Heart left ventricle (tissue), 16 donors: ENCODE data around the gene C1orf167. TPM values are rescaled to one million over a fixed set of nuclear protein-coding genes. Genes with fewer than 3 reads are reported as not detected.

Experiments
- ATAC-seq, 4 donors: fragments of 200-7000 bp; cut with Tn5 transposase; one replicate each; pipeline ENCODE4 v1.9.1; 2020 to 2022; ENCODE audit warnings: moderate library complexity in 4 of 4, mild to moderate bottlenecking in 3 of 4, moderate number of reproducible peaks in 1 of 4
- DNase-seq, 5 donors: peaks; one replicate each; pipeline ENCODE4 v3.0.0-alpha.2; 2020
- H3K27ac ChIP-seq, 12 donors: fragments of 200-600 bp; sonication (generic) in 4 of 12; one replicate each; pipeline versions ENCODE4 v1.5.0 to v1.8.0; 2016 to 2022; ENCODE audit warnings: mild to moderate bottlenecking in 2 of 12
- H3K27me3 ChIP-seq, 9 donors: fragments of 200-600 bp; sonication (generic) in 2 of 9; one replicate each; pipeline versions ENCODE4 v1.5.1 to v1.8.0; 2016 to 2022; ENCODE audit warnings: mild to moderate bottlenecking in 3 of 9
- H3K36me3 ChIP-seq, 9 donors: fragments of 200-600 bp; sonication (generic) in 2 of 9; one replicate each; pipeline versions ENCODE4 v1.5.0 to v1.8.0; 2018 to 2022; ENCODE audit warnings: mild to moderate bottlenecking in 2 of 9
- H3K4me1 ChIP-seq, 12 donors: fragments of 200-600 bp; sonication (generic) in 4 of 12; one replicate each; pipeline versions ENCODE4 v1.5.0 to v1.8.0; 2016 to 2022; ENCODE audit warnings: mild to moderate bottlenecking in 3 of 12
- H3K4me3 ChIP-seq, 12 donors: fragments of 200-600 bp; sonication (generic) in 4 of 12; one replicate each; pipeline versions ENCODE4 v1.5.0 to v1.8.0; 2017 to 2022; ENCODE audit warnings: mild to moderate bottlenecking in 9 of 12, moderate library complexity in 4 of 12
- H3K9me3 ChIP-seq, 12 donors: fragments of 200-600 bp; sonication (generic) in 4 of 12; one replicate each; pipeline versions ENCODE4 v1.5.0 to v1.8.0; 2016 to 2022; ENCODE audit warnings: mild to moderate bottlenecking in 1 of 12
- POLR2A ChIP-seq, 2 donors: fragments of 450-650 bp; IDR thresholded peaks; one replicate each; pipeline ENCODE4 v1.6.1; 2017; ENCODE audit warnings: antibody characterized with exemption in 2 of 2, mild to moderate bottlenecking in 2 of 2, moderate library complexity in 2 of 2
- WGBS, 4 donors: extraction: QIAGEN DNeasy Blood & Tissue Kit in 2 of 4; methylation state at CpG; one replicate each; pipeline versions ENCODE4 v1.1.5 to v1.1.7; 2013 to 2018; 5-methylcytosine and 5-hydroxymethylcytosine counted together
- intact Hi-C, 10 donors: fragments of 100-400 bp; cut with DNase I; formaldehyde crosslinking; loops; one replicate each; pipeline versions ENCODE4 v1.11.1 to v1.14.2; 2022
- polyA plus RNA-seq, 2 donors: library from polyadenylated mRNA; stranded (reverse); fragments of 200-250 nt; gene quantifications; one replicate each; pipeline ENCODE4 v1.2.3, GENCODE V29; 2013
- total RNA-seq, 9 donors: library from RNA; depleted of rRNA in 2 of 9; stranded (reverse); fragments of >200 nt in 2 of 9; fragmentation: NEBNext Ultra II Directional in 3 of 9; extraction: Animal tissue kit (Norgen Biotek cat#: 25700) in 3 of 9; gene quantifications; one replicate each; pipeline versions ENCODE4 v1.1.0 to v1.2.4, GENCODE V29; 2016 to 2023
- TF ChIP-seq, protein P1 (sequence below), 12 donors: fragments of 200-600 bp; sonication (generic) in 4 of 12; IDR thresholded peaks; one replicate each; pipeline versions ENCODE4 v1.5.0 to v1.8.0; 2018 to 2022; ENCODE audit warnings: antibody characterized with exemption in 12 of 12, mild to moderate bottlenecking in 5 of 12
- donor health status: ischemic (EF 13 %, LVEDD 7.1; RV severe dilation, severe dysfunction).
- donor health status: healthy with polysubstance abuse.
- donor health status: DM: no; HTN: yes; CAD: no.
- donor health status: DM: no; HTN: no; CAD: no.
- donor health status: ischemic (EF 25% LVEDD 6.9; RV normal size, moderate dysfunction).
- donor health status: ischemic (EF 25% LVEDD 5.7; RV mildly dilated, moderate dysfunction).
- donor health status: healthy.
- donor health status: DM: yes; HTN: yes; CAD: no.
- donor health status: ischemic (EF 35%, LVEDD 5.7; RV mildly dilated, moderate dysfunction).
- donor health status: nonischemic (EF 11% LVEDD 7.7; RV severe dilation, severe dysfunction).
- donor health status: DM: yes; HTN: yes; CAD: no.
- donor health status: PGD.
- donor health status: ischemic (EF 29% LVEDD 5.4; RV normal size, mild dysfunction).
- donor health status: nonischemic (EF 23%, LVEDD 6.1; RV moderate dilation, normal function).

The C1orf167 gene
- total and polyA plus RNA-seq, 11 donors, result 1.5 to 7.6 (median 3.8) TPM

- H3K36me3 ChIP-seq, result peaks cover 0 to 100% (median 92%) of the 10 kb centered on the region in 9 donors
- H3K4me1 ChIP-seq, result no peaks in the 10 kb centered on the region
- no peak overlapping the region for H3K4me3 ChIP-seq
- ATAC-seq (no peak), DNase-seq (no peak)
- no peaks in the 10 kb centered on the region for H3K27me3 ChIP-seq
- intact Hi-C loops, result no loop called here
- no peaks in the 10 kb centered on the region for H3K9me3 ChIP-seq
- WGBS, 4 donors, result 92 to 97% (median 92%) methylated on average over 7 of the region's 7 CpGs
- H3K27ac ChIP-seq, result no peak overlapping the region
- TF ChIP-seq, protein P1, sequence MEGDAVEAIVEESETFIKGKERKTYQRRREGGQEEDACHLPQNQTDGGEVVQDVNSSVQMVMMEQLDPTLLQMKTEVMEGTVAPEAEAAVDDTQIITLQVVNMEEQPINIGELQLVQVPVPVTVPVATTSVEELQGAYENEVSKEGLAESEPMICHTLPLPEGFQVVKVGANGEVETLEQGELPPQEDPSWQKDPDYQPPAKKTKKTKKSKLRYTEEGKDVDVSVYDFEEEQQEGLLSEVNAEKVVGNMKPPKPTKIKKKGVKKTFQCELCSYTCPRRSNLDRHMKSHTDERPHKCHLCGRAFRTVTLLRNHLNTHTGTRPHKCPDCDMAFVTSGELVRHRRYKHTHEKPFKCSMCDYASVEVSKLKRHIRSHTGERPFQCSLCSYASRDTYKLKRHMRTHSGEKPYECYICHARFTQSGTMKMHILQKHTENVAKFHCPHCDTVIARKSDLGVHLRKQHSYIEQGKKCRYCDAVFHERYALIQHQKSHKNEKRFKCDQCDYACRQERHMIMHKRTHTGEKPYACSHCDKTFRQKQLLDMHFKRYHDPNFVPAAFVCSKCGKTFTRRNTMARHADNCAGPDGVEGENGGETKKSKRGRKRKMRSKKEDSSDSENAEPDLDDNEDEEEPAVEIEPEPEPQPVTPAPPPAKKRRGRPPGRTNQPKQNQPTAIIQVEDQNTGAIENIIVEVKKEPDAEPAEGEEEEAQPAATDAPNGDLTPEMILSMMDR (IDR thresholded peaks at IDR 0.05), result no peak
- TF ChIP-seq POLR2A (IDR thresholded peaks at IDR 0.05), result no peak
Measured at GRCh38 chr1:11825131-11825530, 63.1 kb downstream of the C1orf167 start.

DNA sequence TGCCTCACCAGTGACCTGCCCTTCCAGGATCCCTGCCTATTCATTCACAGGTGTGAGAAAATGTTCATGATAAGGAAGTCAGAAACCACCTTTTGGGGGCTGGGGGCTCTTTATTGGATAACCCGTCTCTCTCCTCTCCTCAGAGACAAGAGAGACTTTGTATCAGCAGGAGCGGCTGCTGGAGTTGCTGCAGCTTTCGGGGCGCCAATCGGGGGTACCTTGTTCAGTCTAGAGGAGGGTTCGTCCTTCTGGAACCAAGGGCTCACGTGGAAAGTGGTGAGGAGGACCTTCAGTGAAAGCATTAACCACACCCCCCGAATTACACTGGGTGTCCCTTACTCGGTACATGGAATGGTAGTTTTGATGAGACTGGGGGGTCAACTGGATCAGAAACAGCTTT is 65.0 kb downstream of the C1orf167 start:
- intact Hi-C loops, result no loop called here
- WGBS, 4 donors, result 95 to 97% (median 96%) methylated on average over 9 of the region's 9 CpGs
- no peak overlapping the region for H3K4me3 ChIP-seq
- no peaks in the 10 kb centered on the region for H3K27me3 ChIP-seq
- TF ChIP-seq POLR2A (IDR thresholded peaks at IDR 0.05), result no peak
- TF ChIP-seq, protein P1 (IDR thresholded peaks at IDR 0.05), result no peak
- no peaks in the 10 kb centered on the region for H3K4me1 ChIP-seq
- H3K27ac ChIP-seq, result no peak overlapping the region
- no peak for DNase-seq
- H3K36me3 ChIP-seq, result peaks cover 0 to 100% (median 94%) of the 10 kb centered on the region in 9 donors
- ATAC-seq, result no peak
- H3K9me3 ChIP-seq, result no peaks in the 10 kb centered on the region

GRCh38 chr1:11828511-11828910 is 66.5 kb downstream of the C1orf167 start:
- ATAC-seq, result no peak

GRCh38 chr1:11831945-11832725 is 70.1 kb downstream of the C1orf167 start:
- H3K4me3 ChIP-seq, result no peak overlapping the region
- no peaks in the 10 kb centered on the region for H3K9me3 ChIP-seq
- TF ChIP-seq, protein P1 (IDR thresholded peaks at IDR 0.05), result no peak
- no peak for TF ChIP-seq POLR2A (IDR thresholded peaks at IDR 0.05)
- no peak overlapping the region for H3K27ac ChIP-seq
- WGBS, 4 donors, result 83 to 89% (median 85%) methylated on average over 4 to 9 of the region's 9 CpGs
- no peak for DNase-seq
- intact Hi-C loops, result loop anchor here in 2 of 10 donors (10.0 kb wide), 1 partner anchor 133 kb away; no protein-coding TSS in a partner anchor
- no peaks in the 10 kb centered on the region for H3K27me3 ChIP-seq
- peaks cover 7 to 100% (median 97%) of the 10 kb centered on the region in 9 donors for H3K36me3 ChIP-seq
- ATAC-seq, result no peak
- H3K4me1 ChIP-seq, result no peaks in the 10 kb centered on the region

More at GRCh38 chr1:11828511-11828910, 66.5 kb downstream of the C1orf167 start:
- DNase-seq, result no peak
- Histone ChIP-seq H3K27ac (no peak overlapping the region), H3K27me3 (no peaks in the 10 kb centered on the region), H3K9me3 (no peaks in the 10 kb centered on the region), H3K36me3 (peaks cover 0 to 100% (median 97%) of the 10 kb centered on the region in 9 donors), H3K4me1 (no peaks in the 10 kb centered on the region), H3K4me3 (no peak overlapping the region)
- 89 to 92% (median 90%) methylated on average over 19 of the region's 19 CpGs for WGBS, 4 donors
- intact Hi-C loops, result no loop called here
- no peak for TF ChIP-seq POLR2A (IDR thresholded peaks at IDR 0.05)
- TF ChIP-seq, protein P1 (IDR thresholded peaks at IDR 0.05), result no peak
